GM18498 (cell line): ENCODE data around the gene LRRN4.

Experiments
- ATAC-seq: cut with Tn5 transposase; IDR thresholded peaks from one replicate; pipeline ENCODE4 v1.9.1; 2021; ENCODE audit warnings: mild to moderate bottlenecking, moderate library complexity; ENCODE audit not compliant: unreplicated experiment

The LRRN4 gene

GRCh38 chr20:6053776-6054688, at the start of gene LRRN4:
TSS of gene LRRN4 (minus strand) at chr20:6054060. CDS start at chr20:6052799, 1,261 bp downstream.
- no peak for ATAC-seq

GRCh38 chr20:6103301-6103700, 49.4 kb upstream of the LRRN4 start:
- ATAC-seq: no peak

GRCh38 chr20:6101346-6101745, 47.5 kb upstream of the LRRN4 start:
- ATAC-seq: no peak

GRCh38 chr20:6100246-6100645, 46.4 kb upstream of the LRRN4 start:
- no peak for ATAC-seq

GRCh38 chr20:6099819-6100218, 46.0 kb upstream of the LRRN4 start:
- ATAC-seq: no peak

- ATAC-seq: no peak
Measured at GRCh38 chr20:6095409-6095808, 41.5 kb upstream of the LRRN4 start.

- ATAC-seq: no peak
Measured at GRCh38 chr20:6094565-6094964, 40.7 kb upstream of the LRRN4 start.

GRCh38 chr20:6094063-6094462, 40.2 kb upstream of the LRRN4 start:
- ATAC-seq: no peak

GRCh38 chr20:6091661-6092060, 37.8 kb upstream of the LRRN4 start:
- no peak for ATAC-seq

- ATAC-seq: no peak
Measured at GRCh38 chr20:6086868-6087267, 33.0 kb upstream of the LRRN4 start.

- no peak for ATAC-seq
Measured at GRCh38 chr20:6083926-6084325, 30.1 kb upstream of the LRRN4 start.

- no peak for ATAC-seq
Measured at GRCh38 chr20:6081236-6081635, 27.4 kb upstream of the LRRN4 start.

GRCh38 chr20:6079016-6079415, 25.2 kb upstream of the LRRN4 start:
- no peak for ATAC-seq

GRCh38 chr20:6075428-6076219, 21.8 kb upstream of the LRRN4 start:
- no peak for ATAC-seq

GRCh38 chr20:6074784-6075183, 20.9 kb upstream of the LRRN4 start:
- ATAC-seq: no peak

GRCh38 chr20:6074145-6074561, 20.3 kb upstream of the LRRN4 start:
- peak; percentile 85 for ATAC-seq

GRCh38 chr20:6070829-6071695, 17.2 kb upstream of the LRRN4 start:
- ATAC-seq: no peak

GRCh38 chr20:6069669-6070068, 15.8 kb upstream of the LRRN4 start:
- ATAC-seq: no peak

- no peak for ATAC-seq
Measured at GRCh38 chr20:6067763-6068318, 14.0 kb upstream of the LRRN4 start.

GRCh38 chr20:6066582-6066981, 12.7 kb upstream of the LRRN4 start:
- no peak for ATAC-seq

GRCh38 chr20:6061544-6061943, 7.7 kb upstream of the LRRN4 start:
- ATAC-seq: no peak
